HG02970 (cell line): ENCODE data around the gene LRRIQ4.

Source experiments
- ATAC-seq: cut with Tn5 transposase; IDR thresholded peaks from one replicate; pipeline ENCODE4 v1.9.1; 2021; ENCODE audit warnings: mild to moderate bottlenecking, moderate library complexity, moderate number of reproducible peaks; ENCODE audit not compliant: unreplicated experiment, low FRiP score

Gene LRRIQ4

GRCh38 chr3:169848741-169849140 is 36.1 kb downstream of the LRRIQ4 start:
- no peak for ATAC-seq

- ATAC-seq, result no peak
Measured at GRCh38 chr3:169850618-169851017, 37.9 kb downstream of the LRRIQ4 start.

GRCh38 chr3:169855514-169855913 is 42.8 kb downstream of the LRRIQ4 start:
- no peak for ATAC-seq

GRCh38 chr3:169857811-169858210 is 45.1 kb downstream of the LRRIQ4 start:
- no peak for ATAC-seq

GRCh38 chr3:169861871-169862270 is 49.2 kb downstream of the LRRIQ4 start:
- no peak for ATAC-seq

GRCh38 chr3:169863458-169863899 is 50.8 kb downstream of the LRRIQ4 start:
- ATAC-seq, result no peak

- no peak for ATAC-seq
Measured at GRCh38 chr3:169864270-169864669, 51.6 kb downstream of the LRRIQ4 start.

- no peak for ATAC-seq
Measured at GRCh38 chr3:169865176-169865767, 52.6 kb downstream of the LRRIQ4 start.

- no peak for ATAC-seq
Measured at GRCh38 chr3:169867584-169868210, 55.0 kb downstream of the LRRIQ4 start.

GRCh38 chr3:169868369-169868768 is 55.7 kb downstream of the LRRIQ4 start:
- no peak for ATAC-seq

GRCh38 chr3:169869484-169870220 is 57.0 kb downstream of the LRRIQ4 start, which contains the start of gene LRRC31:
Gene LRRC31, minus strand, starts transcription at chr3:169869935. Its CDS starts 128 bp downstream, at chr3:169869807.
- no peak for ATAC-seq

GRCh38 chr3:169871129-169871886 is 58.6 kb downstream of the LRRIQ4 start:
- ATAC-seq, result no peak

- ATAC-seq, result no peak
Measured at GRCh38 chr3:169879013-169879557, 66.4 kb downstream of the LRRIQ4 start.

- ATAC-seq, result no peak
Measured at GRCh38 chr3:169879845-169880575, 67.3 kb downstream of the LRRIQ4 start.

GRCh38 chr3:169880576-169881250 is 68.0 kb downstream of the LRRIQ4 start:
- no peak for ATAC-seq

GRCh38 chr3:169886671-169887070 is 74.0 kb downstream of the LRRIQ4 start:
- no peak for ATAC-seq
